Liver (tissue), 9 donors: ENCODE measurements around the gene UROC1. TPM values are rescaled to one million over a fixed set of nuclear protein-coding genes. Genes with fewer than 3 reads are reported as not detected.

Source experiments
- DNase-seq: peaks from one replicate; pipeline ENCODE4 v3.0.0-alpha.2; 2017; ENCODE audit warnings: low spot score
- H3K27ac ChIP-seq, 2 donors: one replicate each; pipeline ENCODE4 v1.7.0; 2013; ENCODE audit warnings: inconsistent platforms in 2 of 2, low read length in 2 of 2, control low read depth in 1 of 2, low read depth in 1 of 2, mild to moderate bottlenecking in 1 of 2
- H3K27me3 ChIP-seq, 4 donors: one replicate each; pipeline versions ENCODE4 v1.6.1 to v1.7.0; 2013; ENCODE audit warnings: low read length in 3 of 4, inconsistent platforms in 1 of 4, mild to moderate bottlenecking in 1 of 4, moderate library complexity in 1 of 4; ENCODE audit not compliant: control insufficient read depth in 4 of 4, insufficient read depth in 4 of 4
- H3K36me3 ChIP-seq, 4 donors: one replicate each; pipeline versions ENCODE4 v1.6.1 to v1.7.0; 2013; ENCODE audit warnings: low read length in 3 of 4, mild to moderate bottlenecking in 3 of 4, low read depth in 1 of 4, moderate library complexity in 1 of 4; ENCODE audit not compliant: control insufficient read depth in 4 of 4, insufficient read depth in 3 of 4
- H3K4me1 ChIP-seq, 4 donors: one replicate each; pipeline versions ENCODE4 v1.6.1 to v1.7.0; 2013; ENCODE audit warnings: low read length in 3 of 4, mild to moderate bottlenecking in 3 of 4, moderate library complexity in 1 of 4; ENCODE audit not compliant: control insufficient read depth in 4 of 4, insufficient read depth in 4 of 4
- H3K4me3 ChIP-seq, 3 donors: one replicate each; pipeline versions ENCODE4 v1.6.1 to v1.7.0; 2013; ENCODE audit warnings: low read length in 3 of 3, control low read depth in 1 of 3, low read depth in 1 of 3, mild to moderate bottlenecking in 1 of 3
- H3K9ac ChIP-seq, 2 donors: one replicate each; pipeline ENCODE4 v1.7.0; 2013; ENCODE audit warnings: low read length in 2 of 2, mild to moderate bottlenecking in 2 of 2, moderate library complexity in 2 of 2, control low read depth in 1 of 2, low read depth in 1 of 2
- H3K9me3 ChIP-seq, 4 donors: one replicate each; pipeline versions ENCODE4 v1.6.1 to v1.7.0; 2013; ENCODE audit warnings: low read length in 3 of 4; ENCODE audit not compliant: control insufficient read depth in 4 of 4
- FOXA1 ChIP-seq: IDR thresholded peaks from 2 replicates; pipeline ENCODE4 v1.6.1; 2016; ENCODE audit warnings: antibody characterized with exemption
- GABPA ChIP-seq, 2 donors: IDR thresholded peaks in 1 of 2; conservative IDR thresholded peaks in 1 of 2; 2 replicates each; pipeline ENCODE4 v1.6.1; 2016; ENCODE audit warnings: antibody characterized with exemption in 2 of 2, mild to moderate bottlenecking in 1 of 2, moderate library complexity in 1 of 2
- HNF4G ChIP-seq: IDR thresholded peaks from 2 replicates; pipeline ENCODE4 v1.6.1; 2016; ENCODE audit warnings: antibody characterized with exemption
- JUND ChIP-seq, 2 donors: IDR thresholded peaks; 2 replicates each; pipeline ENCODE4 v1.6.1; 2016; ENCODE audit warnings: antibody characterized with exemption in 2 of 2
- NR2F2 ChIP-seq: IDR thresholded peaks from 2 replicates; pipeline ENCODE4 v1.6.1; 2016; ENCODE audit warnings: antibody characterized with exemption
- RXRA ChIP-seq, 2 donors: IDR thresholded peaks; 2 replicates each; pipeline ENCODE4 v1.6.1; 2017 to 2018; ENCODE audit warnings: antibody characterized with exemption in 2 of 2, mild to moderate bottlenecking in 1 of 2
- SP1 ChIP-seq: IDR thresholded peaks from 2 replicates; pipeline ENCODE4 v1.6.1; 2018; ENCODE audit warnings: antibody characterized with exemption, mild to moderate bottlenecking
- TAF1 ChIP-seq: conservative IDR thresholded peaks from 2 replicates; pipeline ENCODE4 v1.6.1; 2016; ENCODE audit warnings: antibody characterized with exemption, mild to moderate bottlenecking
- YY1 ChIP-seq: IDR thresholded peaks from 2 replicates; pipeline ENCODE4 v1.6.1; 2016; ENCODE audit warnings: antibody characterized with exemption, mild to moderate bottlenecking
- WGBS: extraction: QIAGEN DNeasy Blood & Tissue Kit; methylation state at CpG from one replicate; pipeline ENCODE4 v1.1.7; 2013; 5-methylcytosine and 5-hydroxymethylcytosine counted together
- polyA plus RNA-seq, 2 donors: library from polyadenylated mRNA; stranded (reverse) in 1 of 2; unstranded in 1 of 2; fragments of 200-250 nt in 1 of 2; fragments of >200 nt in 1 of 2; fragmentation: Nextera tagmentation in 1 of 2; extraction: Ambion mirVana in 1 of 2; gene quantifications; one replicate each; pipeline versions ENCODE4 v1.2.1 to v1.2.3, GENCODE V29; 2013 to 2015
- total RNA-seq, 2 donors: library from RNA; depleted of rRNA; stranded (reverse); fragments of >200 nt; gene quantifications; one replicate each; pipeline ENCODE4 v1.2.3, GENCODE V29; 2014
- TF ChIP-seq, protein P1 (sequence below): IDR thresholded peaks from 2 replicates; pipeline ENCODE4 v1.6.1; 2016; ENCODE audit warnings: antibody characterized with exemption
- TF ChIP-seq, protein P2 (sequence below): IDR thresholded peaks from 2 replicates; pipeline ENCODE4 v1.6.1; 2016; ENCODE audit warnings: antibody characterized with exemption
- TF ChIP-seq, protein P3 (sequence below): IDR thresholded peaks from 2 replicates; pipeline ENCODE4 v1.6.1; 2016; ENCODE audit warnings: antibody characterized with exemption, mild to moderate bottlenecking
- TF ChIP-seq, protein P4 (sequence below): IDR thresholded peaks from 2 replicates; pipeline ENCODE4 v1.6.1; 2016; ENCODE audit warnings: antibody characterized with exemption
- donor health status: healthy.
- donor health status: healthy.
- donor health status: healthy.
- donor health status: healthy.
- donor health status: healthy.

UROC1 gene
- total and polyA plus RNA-seq, 4 donors, result 5.9 to 28.4 (median 18.2) TPM

DNA sequence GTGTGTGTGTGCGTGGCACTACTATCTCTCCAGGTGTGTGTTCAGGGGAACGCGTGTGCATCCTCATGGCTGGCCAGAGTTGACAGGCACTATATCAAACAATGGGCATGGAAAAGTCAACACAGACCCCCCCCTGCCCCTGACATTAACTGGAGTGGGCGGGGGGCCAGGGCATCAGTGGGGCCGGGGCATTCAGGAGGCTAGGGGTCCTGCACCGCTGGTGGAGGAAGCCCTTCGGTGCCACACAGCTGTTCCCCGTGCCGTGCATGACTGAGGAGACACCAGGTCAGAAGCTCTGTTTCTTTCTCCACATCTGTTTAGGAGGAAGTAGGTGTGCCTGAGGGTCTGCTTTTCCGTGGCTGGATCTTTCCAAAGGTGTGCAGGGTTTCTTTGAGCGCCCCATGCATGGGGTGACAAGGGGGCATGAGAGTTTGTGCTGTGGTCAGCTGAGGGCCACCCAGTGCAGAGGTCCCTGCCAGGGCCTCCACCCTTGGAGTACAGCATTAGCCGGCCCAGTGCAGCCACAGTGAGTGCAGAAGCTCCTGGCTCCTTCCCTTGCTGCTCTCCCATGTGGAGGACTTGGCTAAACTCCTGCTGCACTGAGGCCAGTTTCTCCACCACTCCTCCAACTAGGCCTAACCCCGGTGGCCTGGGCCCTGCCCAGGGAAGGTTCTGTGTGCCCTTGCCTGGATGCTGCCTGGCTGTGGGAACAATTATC is 33.7 kb upstream of the UROC1 start:
- Histone ChIP-seq H3K36me3 (no peaks in the 10 kb centered on the region), H3K9ac (no peak overlapping the region), H3K4me1 (no peaks in the 10 kb centered on the region), H3K9me3 (no peaks in the 10 kb centered on the region), H3K27me3 (no peaks in the 10 kb centered on the region), H3K27ac (no peak overlapping the region), H3K4me3 (no peak overlapping the region)
- WGBS, result 84% methylated on average over 13 of the region's 13 CpGs
- TF ChIP-seq NR2F2 (no peak), RXRA (IDR thresholded peaks at IDR 0.05) (no peak), YY1 (no peak), GABPA (IDR thresholded peaks at IDR 0.05 in 1 of 2, conservative IDR thresholded peaks at IDR 0.05 in 1 of 2) (no peak), FOXA1 (no peak), SP1 (no peak), HNF4G (no peak), JUND (IDR thresholded peaks at IDR 0.05) (no peak), TAF1 (no peak)
- TF ChIP-seq, protein P1, sequence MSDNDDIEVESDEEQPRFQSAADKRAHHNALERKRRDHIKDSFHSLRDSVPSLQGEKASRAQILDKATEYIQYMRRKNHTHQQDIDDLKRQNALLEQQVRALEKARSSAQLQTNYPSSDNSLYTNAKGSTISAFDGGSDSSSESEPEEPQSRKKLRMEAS, result no peak
- TF ChIP-seq, protein P2, sequence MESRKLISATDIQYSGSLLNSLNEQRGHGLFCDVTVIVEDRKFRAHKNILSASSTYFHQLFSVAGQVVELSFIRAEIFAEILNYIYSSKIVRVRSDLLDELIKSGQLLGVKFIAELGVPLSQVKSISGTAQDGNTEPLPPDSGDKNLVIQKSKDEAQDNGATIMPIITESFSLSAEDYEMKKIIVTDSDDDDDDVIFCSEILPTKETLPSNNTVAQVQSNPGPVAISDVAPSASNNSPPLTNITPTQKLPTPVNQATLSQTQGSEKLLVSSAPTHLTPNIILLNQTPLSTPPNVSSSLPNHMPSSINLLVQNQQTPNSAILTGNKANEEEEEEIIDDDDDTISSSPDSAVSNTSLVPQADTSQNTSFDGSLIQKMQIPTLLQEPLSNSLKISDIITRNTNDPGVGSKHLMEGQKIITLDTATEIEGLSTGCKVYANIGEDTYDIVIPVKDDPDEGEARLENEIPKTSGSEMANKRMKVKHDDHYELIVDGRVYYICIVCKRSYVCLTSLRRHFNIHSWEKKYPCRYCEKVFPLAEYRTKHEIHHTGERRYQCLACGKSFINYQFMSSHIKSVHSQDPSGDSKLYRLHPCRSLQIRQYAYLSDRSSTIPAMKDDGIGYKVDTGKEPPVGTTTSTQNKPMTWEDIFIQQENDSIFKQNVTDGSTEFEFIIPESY, result no peak
- TF ChIP-seq, protein P3, sequence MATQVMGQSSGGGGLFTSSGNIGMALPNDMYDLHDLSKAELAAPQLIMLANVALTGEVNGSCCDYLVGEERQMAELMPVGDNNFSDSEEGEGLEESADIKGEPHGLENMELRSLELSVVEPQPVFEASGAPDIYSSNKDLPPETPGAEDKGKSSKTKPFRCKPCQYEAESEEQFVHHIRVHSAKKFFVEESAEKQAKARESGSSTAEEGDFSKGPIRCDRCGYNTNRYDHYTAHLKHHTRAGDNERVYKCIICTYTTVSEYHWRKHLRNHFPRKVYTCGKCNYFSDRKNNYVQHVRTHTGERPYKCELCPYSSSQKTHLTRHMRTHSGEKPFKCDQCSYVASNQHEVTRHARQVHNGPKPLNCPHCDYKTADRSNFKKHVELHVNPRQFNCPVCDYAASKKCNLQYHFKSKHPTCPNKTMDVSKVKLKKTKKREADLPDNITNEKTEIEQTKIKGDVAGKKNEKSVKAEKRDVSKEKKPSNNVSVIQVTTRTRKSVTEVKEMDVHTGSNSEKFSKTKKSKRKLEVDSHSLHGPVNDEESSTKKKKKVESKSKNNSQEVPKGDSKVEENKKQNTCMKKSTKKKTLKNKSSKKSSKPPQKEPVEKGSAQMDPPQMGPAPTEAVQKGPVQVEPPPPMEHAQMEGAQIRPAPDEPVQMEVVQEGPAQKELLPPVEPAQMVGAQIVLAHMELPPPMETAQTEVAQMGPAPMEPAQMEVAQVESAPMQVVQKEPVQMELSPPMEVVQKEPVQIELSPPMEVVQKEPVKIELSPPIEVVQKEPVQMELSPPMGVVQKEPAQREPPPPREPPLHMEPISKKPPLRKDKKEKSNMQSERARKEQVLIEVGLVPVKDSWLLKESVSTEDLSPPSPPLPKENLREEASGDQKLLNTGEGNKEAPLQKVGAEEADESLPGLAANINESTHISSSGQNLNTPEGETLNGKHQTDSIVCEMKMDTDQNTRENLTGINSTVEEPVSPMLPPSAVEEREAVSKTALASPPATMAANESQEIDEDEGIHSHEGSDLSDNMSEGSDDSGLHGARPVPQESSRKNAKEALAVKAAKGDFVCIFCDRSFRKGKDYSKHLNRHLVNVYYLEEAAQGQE, result no peak
- TF ChIP-seq, protein P4, sequence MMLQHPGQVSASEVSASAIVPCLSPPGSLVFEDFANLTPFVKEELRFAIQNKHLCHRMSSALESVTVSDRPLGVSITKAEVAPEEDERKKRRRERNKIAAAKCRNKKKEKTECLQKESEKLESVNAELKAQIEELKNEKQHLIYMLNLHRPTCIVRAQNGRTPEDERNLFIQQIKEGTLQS, result no peak
- DNase-seq, result no peak

DNA sequence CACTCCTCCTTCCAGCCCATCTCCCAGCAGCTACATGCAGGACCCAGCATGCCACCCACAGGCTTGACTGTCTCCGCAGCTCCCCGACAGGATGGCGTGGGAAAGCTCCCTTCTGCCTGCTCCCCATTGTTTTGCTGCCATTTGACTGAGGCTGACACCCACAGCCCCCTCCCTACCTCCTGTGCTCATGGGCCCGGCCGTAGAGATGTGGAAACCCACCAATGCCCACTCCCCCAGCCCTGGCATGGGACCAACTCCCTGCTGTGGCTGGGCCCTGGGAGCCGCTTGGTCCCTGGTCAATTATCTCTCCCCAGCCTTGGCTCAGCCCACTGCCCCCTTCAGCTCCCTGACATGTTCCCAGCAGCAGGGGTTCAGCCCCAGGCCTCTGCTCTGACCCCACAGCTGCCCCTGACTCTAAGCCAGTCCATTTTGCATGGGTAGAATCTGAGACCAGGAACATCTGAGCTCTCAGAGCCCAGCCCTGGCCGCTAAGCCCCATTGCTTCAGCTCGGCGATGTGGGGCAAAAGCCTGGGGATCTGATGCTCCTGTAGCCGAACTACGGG is 33.0 kb upstream of the UROC1 start:
- H3K36me3 ChIP-seq, result no peaks in the 10 kb centered on the region
- no peak overlapping the region for H3K4me3 ChIP-seq
- no peaks in the 10 kb centered on the region for H3K27me3 ChIP-seq
- H3K9ac ChIP-seq, result no peak overlapping the region
- H3K27ac ChIP-seq, result no peak overlapping the region
- DNase-seq, result peak; percentile 30
- WGBS, result 96% methylated on average over 11 of the region's 11 CpGs
- no peaks in the 10 kb centered on the region for H3K4me1 ChIP-seq
- no peak for TF ChIP-seq FOXA1
- no peaks in the 10 kb centered on the region for H3K9me3 ChIP-seq
